ENCODE measurements around the gene STX18.

DNA sequence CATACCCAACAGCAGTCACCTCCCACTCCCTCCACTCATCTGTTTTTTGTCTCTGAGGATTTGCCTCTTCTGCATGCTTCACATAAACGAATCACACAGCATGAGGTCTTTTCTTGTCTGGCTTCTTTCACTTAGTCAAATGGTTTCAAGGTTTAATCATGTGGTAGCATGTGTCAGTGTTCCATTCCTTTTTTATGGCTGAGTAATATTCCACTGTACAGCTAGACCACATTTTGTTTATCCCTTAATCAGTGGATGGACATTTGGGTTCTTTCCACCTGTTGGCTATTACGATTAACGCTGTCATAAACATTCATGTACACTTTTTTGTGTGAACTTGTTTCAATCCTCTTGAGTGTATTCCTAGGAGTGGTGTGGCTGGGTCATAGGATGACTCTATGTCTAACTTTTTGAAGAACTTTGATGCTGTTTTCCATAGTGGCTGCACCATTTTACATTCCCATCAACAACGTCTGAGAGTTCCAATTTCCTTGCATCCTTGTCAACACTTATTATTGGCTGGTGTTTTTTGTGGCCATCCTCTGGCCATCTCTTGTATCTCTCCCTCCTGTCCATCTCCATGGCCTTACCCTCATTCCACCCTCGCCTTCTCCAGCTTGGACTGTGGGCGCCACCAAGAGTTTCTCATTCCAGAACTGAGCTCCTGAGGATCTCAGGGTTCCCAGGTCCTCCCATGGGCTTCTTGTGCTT lies 167.3 kb downstream of the STX18 start:
- TF ChIP-seq, protein P1, sequence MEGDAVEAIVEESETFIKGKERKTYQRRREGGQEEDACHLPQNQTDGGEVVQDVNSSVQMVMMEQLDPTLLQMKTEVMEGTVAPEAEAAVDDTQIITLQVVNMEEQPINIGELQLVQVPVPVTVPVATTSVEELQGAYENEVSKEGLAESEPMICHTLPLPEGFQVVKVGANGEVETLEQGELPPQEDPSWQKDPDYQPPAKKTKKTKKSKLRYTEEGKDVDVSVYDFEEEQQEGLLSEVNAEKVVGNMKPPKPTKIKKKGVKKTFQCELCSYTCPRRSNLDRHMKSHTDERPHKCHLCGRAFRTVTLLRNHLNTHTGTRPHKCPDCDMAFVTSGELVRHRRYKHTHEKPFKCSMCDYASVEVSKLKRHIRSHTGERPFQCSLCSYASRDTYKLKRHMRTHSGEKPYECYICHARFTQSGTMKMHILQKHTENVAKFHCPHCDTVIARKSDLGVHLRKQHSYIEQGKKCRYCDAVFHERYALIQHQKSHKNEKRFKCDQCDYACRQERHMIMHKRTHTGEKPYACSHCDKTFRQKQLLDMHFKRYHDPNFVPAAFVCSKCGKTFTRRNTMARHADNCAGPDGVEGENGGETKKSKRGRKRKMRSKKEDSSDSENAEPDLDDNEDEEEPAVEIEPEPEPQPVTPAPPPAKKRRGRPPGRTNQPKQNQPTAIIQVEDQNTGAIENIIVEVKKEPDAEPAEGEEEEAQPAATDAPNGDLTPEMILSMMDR (IDR thresholded peaks at IDR 0.05) = no peak
- TF ChIP-seq EP300 (IDR thresholded peaks at IDR 0.05) (no peak), POLR2A (IDR thresholded peaks at IDR 0.05) (no peak), POLR2AphosphoS5 (IDR thresholded peaks at IDR 0.05) (no peak)
